Erythroblast (primary cell): ENCODE measurements around the gene C10orf90.

ENCODE experiments used
- DNase-seq, 2 experiments: peaks; one replicate each; lab custom pipeline; 2025; lab: John Stamatoyannopoulos, UW
- GATA1 ChIP-seq: IDR thresholded peaks from 2 replicates; pipeline ENCODE4 v1.6.1; 2011; ENCODE audit warnings: low read depth, mild to moderate bottlenecking, control low read depth, low read length, moderate library complexity
- POLR2A ChIP-seq: IDR thresholded peaks from 2 replicates; pipeline ENCODE4 v1.6.1; 2011; ENCODE audit warnings: mild to moderate bottlenecking, low read length

C10orf90 gene

DNA sequence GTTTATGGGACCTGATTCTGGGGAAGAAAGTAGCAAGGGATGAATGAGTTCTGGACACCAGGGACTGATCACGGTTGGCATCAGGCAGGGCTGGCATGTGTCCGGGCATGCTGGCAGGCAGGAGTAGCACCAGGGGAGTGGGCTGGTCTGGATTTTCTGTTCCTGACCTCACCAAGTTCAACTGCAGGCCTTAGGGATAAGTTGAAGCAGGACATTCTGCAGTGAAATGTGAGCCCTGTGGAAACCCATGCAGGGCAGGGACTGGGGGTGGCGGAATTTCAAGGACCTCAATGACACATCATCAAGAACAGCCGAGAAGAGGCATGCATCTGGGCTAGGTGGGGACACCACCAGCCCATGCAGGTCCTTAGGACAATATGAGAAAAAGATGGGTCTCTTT, 202.0 kb downstream of the C10orf90 start:
- no peak for DNase-seq

DNA sequence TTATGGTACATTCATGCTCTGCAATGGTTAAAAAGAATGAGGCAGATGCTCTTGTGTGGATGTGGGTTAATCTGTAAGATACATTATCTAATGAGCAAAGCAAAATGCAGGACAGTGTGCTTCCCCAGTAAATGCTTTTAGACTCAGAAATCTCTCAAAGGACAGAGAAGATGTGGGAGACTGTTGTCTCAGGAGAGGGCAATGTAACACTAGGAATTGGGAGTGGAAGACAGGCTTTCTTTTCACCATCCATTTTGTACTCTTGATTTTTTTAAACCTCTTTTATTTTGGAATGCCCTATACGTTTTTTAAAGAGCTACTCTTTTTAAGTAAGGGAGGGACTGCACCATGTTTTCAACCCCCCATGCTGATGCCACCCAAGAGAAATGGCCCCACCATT, 204.7 kb downstream of the C10orf90 start:
- DNase-seq, result no peak
- TF ChIP-seq GATA1 (no peak), POLR2A (no peak)

More for the DNA sequence above, 202.0 kb downstream of the C10orf90 start:
- TF ChIP-seq GATA1 (no peak), POLR2A (no peak)

DNA sequence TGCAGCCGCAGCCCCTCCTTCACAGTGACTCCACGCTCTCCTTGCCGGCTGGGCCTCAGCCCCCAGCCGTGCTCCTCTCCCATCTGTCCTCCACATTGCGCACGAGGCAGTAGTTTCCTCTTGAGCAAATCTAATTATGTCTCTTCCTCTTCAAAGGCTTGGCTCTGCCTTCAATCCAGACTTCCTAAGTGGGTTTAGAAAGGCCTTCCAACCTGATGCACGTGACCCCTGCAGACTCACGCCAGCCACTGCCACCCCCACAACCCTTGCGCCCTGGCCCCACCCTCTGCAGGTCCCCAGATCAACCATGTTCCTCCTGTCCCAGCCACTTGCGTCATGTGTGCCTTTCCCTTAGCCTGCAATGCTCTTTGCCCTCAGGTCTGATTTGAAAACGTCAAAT, 207.2 kb downstream of the C10orf90 start:
- TF ChIP-seq POLR2A, result no peak
- TF ChIP-seq GATA1, result no peak
- DNase-seq, result no peak

GRCh38 chr10:126461289-126461940, 209.1 kb downstream of the C10orf90 start:
- no peak for TF ChIP-seq GATA1
- no peak for TF ChIP-seq POLR2A
- no peak for DNase-seq

DNA sequence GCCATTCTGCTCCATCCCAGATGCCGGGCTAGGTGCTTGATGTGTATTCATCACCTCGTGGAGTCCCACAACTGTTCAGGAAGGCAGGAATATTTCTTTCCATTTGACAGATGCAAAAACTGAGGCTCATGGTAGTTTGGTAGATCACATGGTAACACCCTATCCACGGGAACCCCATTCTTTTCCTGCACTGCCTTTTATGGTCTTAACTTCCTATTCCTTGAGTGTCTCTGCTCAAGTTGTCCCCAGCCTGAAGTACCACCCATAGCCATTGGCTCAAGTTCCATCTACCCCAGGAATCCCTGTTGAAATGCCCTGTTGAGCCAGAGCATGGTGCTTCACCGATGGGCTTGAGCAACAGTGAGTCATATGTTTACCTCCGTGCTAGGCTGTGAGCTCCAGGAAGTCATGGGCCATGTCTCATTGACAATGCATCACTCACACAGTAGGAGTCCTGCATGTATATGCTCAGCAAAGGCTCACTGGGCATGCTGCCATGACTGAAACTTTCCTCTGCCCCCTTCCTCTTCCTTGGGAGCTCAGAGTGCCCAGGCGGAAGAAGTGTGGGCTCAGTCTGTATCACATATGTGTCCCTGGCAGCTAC, 210.5 kb downstream of the C10orf90 start:
- no peak for DNase-seq
- TF ChIP-seq POLR2A (no peak), GATA1 (no peak)

DNA sequence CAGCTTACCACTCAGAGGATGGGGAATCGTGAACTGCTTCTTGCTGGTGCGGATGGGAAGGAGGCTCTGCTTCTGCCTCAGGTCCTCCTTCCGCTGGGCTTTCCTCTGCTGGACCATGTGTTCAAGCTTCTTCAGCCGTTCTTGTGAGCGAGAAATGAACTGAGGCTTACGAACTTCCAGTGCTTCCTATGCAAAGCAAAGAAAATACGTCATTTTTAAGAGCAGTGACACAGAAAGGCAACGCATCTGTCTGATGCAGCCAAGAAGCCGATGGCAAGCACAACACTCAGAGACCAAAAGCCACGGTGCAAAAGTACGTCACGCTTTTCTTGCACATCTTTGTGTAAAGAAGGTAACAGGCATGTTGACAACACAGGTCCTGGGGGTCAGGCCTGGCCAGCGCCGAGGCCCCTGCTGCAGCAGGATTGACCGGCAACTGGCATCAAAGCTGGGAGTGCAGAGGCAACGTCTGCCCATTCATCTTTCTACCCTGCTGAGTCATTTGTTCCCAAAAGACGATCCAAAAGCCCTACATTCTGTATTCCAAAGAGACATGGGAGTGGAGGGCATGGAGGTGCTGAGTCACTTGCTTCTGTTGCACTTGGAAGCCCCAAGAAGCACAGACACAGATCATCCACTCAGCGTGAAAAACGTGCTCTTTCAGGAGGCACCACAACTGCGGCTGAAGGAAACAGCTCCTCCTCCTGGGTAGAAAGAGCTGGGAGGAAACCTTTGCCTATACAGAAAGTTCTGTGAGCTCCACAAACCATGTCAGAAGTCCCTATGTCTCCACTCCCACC, 211.3 kb downstream of the C10orf90 start:
- no peak for TF ChIP-seq GATA1
- no peak for TF ChIP-seq POLR2A
- no peak for DNase-seq

DNA sequence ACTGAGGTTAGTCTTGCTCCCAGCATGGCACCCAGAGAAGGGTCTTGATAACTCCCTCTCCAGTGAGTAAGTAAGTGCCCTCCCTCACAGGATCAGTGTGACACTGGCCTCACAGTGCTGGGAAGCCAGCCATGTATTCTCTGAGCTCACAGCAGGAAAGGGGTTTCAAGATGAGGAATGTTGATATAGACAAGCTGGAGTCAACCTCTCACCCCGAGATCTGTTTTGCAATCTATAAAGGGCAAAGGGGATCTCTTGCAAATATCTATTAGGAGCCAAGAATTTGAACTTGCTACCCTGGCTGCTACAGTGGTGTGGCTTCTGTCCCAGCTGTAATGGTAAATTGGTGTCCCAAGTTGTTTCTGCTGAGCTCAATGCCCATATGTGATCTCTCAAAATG, 212.0 kb downstream of the C10orf90 start:
- DNase-seq, result no peak

GRCh38 chr10:126456632-126457031, 213.9 kb downstream of the C10orf90 start:
- TF ChIP-seq GATA1, result no peak
- TF ChIP-seq POLR2A, result no peak

More for the DNA sequence above, 212.0 kb downstream of the C10orf90 start:
- TF ChIP-seq GATA1, result no peak
- no peak for TF ChIP-seq POLR2A

GRCh38 chr10:126455766-126456405, 214.6 kb downstream of the C10orf90 start:
- TF ChIP-seq GATA1, result no peak
- no peak for TF ChIP-seq POLR2A
- no peak for DNase-seq

More at GRCh38 chr10:126456632-126457031, 213.9 kb downstream of the C10orf90 start:
- DNase-seq, result no peak

DNA sequence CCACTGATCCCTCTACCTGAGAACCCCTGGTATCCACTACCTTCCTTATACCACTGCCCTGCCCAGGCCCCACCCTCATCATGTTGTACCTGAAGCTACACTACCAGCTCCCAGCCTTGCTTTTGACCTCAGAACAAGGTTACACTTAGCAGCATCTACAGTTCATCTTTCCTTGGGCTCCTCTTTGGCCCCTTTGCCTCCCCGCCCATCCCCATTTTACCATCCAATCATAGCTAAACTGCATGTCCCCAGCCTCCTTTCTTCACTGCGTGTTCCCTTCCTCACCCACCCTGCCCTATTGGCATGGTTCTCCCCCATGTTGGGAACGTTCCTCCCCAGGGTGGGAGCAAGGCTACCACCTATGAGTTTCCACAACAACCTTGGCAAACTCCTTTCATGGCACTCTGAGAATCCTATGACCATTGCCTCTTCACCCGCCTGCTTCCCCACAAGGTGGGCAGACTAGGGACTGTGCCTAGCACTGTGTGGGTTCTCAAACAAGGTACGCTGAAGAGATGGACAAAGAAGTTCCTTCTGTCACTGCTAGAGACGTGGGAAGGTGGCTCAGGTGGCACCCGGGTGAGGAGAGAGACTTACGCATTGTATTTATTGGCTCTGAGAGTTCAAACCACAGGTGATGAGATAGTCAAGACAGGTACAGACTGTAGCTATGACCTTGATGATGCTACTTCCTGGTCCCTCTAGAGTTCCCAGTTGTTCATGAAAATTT, 215.3 kb downstream of the C10orf90 start:
- no peak for DNase-seq
- TF ChIP-seq POLR2A (no peak), GATA1 (no peak)

DNA sequence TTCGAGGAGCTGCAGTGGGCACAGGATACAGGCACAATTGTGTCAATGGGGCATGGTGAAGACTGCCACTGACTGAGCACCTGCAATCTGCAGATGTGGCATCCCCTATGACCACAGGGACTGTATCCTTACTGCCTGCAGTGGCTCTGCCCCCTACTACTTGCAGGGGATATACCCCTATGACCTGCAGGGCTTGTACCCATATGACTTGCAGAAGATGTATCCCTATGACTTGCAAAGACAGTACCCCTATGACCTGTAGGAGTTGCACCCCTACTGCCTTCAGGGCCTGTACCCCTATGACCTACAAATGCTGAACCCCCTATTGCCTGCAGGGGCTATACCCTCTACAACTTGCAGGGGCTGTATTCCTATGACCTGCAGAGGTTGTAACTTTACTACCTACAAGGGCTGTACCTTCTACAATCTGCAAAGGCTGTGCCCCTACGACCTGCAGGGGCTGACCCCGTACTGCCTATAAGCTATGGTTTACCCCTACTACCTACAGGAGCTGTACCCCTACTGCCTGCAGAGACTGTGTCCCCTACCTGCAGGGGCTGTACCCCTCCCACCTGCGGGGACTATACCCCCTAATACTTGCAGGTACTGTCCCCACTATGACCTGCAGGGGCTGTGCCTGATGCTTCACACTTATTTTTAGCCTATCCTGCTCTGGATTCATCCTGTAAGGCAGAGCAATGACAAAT, 216.3 kb downstream of the C10orf90 start:
- no peak for DNase-seq
- TF ChIP-seq POLR2A (no peak), GATA1 (no peak)

GRCh38 chr10:126452245-126452644, 218.2 kb downstream of the C10orf90 start:
- TF ChIP-seq POLR2A (no peak), GATA1 (no peak)
- DNase-seq, result no peak

GRCh38 chr10:126448091-126448490, 222.4 kb downstream of the C10orf90 start:
- DNase-seq, result no peak
- no peak for TF ChIP-seq GATA1
- TF ChIP-seq POLR2A, result no peak
